Gastrocnemius medialis (tissue), 4 donors: ENCODE measurements around the gene PRDM10.

Experiments used
- POLR2A ChIP-seq, 2 donors: fragments of 450-650 bp; IDR thresholded peaks; one replicate each; pipeline ENCODE4 v1.6.1; 2017; ENCODE audit warnings: antibody characterized with exemption in 2 of 2, mild to moderate bottlenecking in 2 of 2, moderate library complexity in 2 of 2
- TF ChIP-seq, protein P1 (sequence below), 5 experiments: fragments of 450-650 bp in 3 of 5; fragments of 200-600 bp in 2 of 5; sonication (generic) in 2 of 5; IDR thresholded peaks in 4 of 5; conservative IDR thresholded peaks in 1 of 5; 1 replicate in 4 of 5; 2 replicates in 1 of 5; pipeline ENCODE4 v1.5.1; 2016 to 2019; ENCODE audit warnings: antibody characterized with exemption in 5 of 5, mild to moderate bottlenecking in 3 of 5, moderate library complexity in 3 of 5

DNA sequence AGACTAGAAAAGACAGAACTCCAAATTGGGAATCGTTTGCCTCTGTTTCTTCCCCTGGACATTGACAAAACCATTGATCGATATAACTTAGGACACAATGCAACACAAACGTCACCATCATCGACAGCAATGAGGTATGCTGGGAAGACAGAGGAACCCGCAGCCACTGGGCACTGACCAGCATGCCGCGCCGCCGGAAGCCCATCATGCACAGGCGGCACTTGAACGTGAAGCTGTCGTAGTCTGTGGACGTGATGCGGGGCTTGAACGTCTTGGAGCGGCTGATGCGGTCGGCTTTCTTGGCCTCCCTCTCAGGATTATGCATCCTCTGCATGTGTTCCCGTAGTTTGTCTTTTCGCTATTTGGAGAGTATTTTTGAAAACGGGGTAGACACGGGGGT, 84.3 kb downstream of the PRDM10 start:
- TF ChIP-seq, protein P1, sequence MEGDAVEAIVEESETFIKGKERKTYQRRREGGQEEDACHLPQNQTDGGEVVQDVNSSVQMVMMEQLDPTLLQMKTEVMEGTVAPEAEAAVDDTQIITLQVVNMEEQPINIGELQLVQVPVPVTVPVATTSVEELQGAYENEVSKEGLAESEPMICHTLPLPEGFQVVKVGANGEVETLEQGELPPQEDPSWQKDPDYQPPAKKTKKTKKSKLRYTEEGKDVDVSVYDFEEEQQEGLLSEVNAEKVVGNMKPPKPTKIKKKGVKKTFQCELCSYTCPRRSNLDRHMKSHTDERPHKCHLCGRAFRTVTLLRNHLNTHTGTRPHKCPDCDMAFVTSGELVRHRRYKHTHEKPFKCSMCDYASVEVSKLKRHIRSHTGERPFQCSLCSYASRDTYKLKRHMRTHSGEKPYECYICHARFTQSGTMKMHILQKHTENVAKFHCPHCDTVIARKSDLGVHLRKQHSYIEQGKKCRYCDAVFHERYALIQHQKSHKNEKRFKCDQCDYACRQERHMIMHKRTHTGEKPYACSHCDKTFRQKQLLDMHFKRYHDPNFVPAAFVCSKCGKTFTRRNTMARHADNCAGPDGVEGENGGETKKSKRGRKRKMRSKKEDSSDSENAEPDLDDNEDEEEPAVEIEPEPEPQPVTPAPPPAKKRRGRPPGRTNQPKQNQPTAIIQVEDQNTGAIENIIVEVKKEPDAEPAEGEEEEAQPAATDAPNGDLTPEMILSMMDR (IDR thresholded peaks at IDR 0.05 in 4 of 5, conservative IDR thresholded peaks at IDR 0.05 in 1 of 5) = no peak
- no peak for TF ChIP-seq POLR2A (IDR thresholded peaks at IDR 0.05)
